GM12873 (cell line): Measurements from ENCODE around the gene BUD23.

Experiments
- TF ChIP-seq, protein P1 (sequence below): IDR thresholded peaks from 2 replicates; pipeline ENCODE4 v1.5.1; 2012; ENCODE audit warnings: low read depth, mild to moderate bottlenecking, moderate library complexity, low read length, control low read depth; ENCODE audit not compliant: insufficient read depth; ENCODE audit errors: missing control alignments

BUD23 gene

DNA sequence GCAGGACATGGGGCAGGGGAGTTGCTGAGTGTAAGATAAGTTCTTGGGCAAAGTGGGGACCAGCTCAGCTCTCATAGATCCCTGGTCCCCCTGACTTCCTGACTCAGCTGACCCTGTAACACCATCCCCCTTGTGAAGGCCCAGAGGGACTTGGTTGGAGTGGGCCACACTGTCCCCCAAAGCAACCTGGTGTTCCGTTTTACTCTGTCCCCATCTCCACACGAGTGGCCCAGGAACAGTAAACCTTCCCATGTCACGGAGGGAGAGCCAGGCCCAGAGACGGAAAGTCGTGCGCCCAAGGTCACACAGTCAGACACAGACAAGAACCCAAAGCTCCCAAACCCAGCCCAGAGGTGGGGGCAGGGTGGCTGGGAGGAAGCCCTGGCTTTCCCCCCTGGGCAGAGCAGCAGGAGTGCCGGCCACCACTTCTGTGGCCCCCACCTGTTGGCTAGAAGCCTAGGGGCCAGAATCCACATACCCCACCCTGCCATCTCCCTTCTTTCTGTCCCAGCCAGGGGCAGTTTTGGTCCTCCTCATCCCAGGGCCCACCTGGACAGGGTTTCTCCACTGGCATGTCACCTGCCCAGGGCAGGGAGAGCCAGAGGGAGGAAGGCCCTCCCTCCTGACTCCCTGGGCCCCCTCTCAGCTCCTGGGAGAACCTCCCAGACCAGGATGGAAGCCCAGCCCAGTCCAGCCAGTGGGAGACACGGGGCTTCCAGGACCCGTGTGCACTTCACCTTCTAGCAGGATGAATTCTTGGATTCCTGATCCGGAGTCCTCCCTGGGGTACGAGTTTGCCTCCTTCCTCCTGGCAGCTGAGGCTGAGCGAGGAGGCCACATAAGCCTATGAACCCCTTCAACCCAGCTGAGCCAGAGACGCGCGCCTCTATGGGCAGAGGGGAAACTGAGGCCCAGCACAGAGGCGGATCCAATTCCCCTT is 36.3 kb upstream of the BUD23 start:
- TF ChIP-seq, protein P1, sequence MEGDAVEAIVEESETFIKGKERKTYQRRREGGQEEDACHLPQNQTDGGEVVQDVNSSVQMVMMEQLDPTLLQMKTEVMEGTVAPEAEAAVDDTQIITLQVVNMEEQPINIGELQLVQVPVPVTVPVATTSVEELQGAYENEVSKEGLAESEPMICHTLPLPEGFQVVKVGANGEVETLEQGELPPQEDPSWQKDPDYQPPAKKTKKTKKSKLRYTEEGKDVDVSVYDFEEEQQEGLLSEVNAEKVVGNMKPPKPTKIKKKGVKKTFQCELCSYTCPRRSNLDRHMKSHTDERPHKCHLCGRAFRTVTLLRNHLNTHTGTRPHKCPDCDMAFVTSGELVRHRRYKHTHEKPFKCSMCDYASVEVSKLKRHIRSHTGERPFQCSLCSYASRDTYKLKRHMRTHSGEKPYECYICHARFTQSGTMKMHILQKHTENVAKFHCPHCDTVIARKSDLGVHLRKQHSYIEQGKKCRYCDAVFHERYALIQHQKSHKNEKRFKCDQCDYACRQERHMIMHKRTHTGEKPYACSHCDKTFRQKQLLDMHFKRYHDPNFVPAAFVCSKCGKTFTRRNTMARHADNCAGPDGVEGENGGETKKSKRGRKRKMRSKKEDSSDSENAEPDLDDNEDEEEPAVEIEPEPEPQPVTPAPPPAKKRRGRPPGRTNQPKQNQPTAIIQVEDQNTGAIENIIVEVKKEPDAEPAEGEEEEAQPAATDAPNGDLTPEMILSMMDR, result no peak

GRCh38 chr7:73647725-73648592 is 35.4 kb upstream of the BUD23 start:
- TF ChIP-seq, protein P1, result no peak

- TF ChIP-seq, protein P1, result no peak
These were observed 34.6 kb upstream of the BUD23 start for GRCh38 chr7:73648593-73649332.

DNA sequence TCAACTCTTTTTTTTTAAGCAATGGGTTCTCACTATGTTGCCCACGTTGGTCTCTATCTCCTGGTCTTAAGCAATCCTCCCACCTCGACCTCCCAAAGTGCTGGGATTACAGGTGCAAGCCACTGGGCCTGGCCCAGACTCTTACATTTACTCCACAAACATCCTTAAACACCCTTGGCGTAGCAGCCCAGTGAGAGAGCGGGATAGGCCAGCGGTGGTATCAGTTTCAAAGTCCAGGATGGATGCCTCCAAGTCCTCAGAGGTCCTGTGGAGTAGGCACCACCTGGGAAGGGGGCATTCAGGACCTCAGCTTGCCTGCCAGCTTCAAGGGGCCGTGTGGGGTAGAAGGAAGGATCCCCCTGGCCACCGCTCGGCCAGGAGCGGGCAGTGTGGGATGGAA is 33.8 kb upstream of the BUD23 start:
- TF ChIP-seq, protein P1, result no peak

DNA sequence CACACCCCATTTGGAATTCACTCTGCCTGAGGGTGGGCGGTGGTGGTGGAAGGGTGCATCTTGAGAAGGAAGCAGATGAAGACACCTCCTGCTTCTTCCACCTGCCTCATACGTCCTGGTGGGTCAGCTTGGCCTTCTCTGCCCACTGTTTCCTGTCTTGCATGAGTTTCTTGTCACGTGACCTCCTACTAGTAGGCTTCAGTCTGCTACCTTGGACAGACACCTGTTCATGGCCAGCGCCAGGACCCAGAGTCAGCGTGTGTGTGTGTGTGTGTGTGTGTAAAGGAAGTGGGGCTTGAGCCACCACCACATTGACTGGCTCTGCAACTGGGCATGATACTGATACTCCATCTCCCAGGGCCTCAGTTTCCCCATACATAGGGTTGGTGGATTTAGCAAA is 32.9 kb upstream of the BUD23 start:
- TF ChIP-seq, protein P1, result no peak

GRCh38 chr7:73652541-73652949 is 30.9 kb upstream of the BUD23 start:
- TF ChIP-seq, protein P1, result no peak
